NCI-H446 treated with DMSO at 0.1 percent for 48 hours (cell line): Measurements from ENCODE around the gene UXT.
"Not testable (repeated sequence)": the region's sequence is repeated elsewhere in the genome, so short reads cannot be mapped to it uniquely, and the experiment has no call there.

Experiments used
- DNase-seq: peaks from one replicate; lab custom pipeline; 2025; lab: John Stamatoyannopoulos, UW

The UXT gene, protein sequence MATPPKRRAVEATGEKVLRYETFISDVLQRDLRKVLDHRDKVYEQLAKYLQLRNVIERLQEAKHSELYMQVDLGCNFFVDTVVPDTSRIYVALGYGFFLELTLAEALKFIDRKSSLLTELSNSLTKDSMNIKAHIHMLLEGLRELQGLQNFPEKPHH

GRCh38 chrX:47658684-47659420, at the start of gene UXT:
UXT (minus strand) TSS chrX:47659180; CDS start chrX:47658927, 253 bp downstream.
- peak; percentile 91 for DNase-seq

DNA sequence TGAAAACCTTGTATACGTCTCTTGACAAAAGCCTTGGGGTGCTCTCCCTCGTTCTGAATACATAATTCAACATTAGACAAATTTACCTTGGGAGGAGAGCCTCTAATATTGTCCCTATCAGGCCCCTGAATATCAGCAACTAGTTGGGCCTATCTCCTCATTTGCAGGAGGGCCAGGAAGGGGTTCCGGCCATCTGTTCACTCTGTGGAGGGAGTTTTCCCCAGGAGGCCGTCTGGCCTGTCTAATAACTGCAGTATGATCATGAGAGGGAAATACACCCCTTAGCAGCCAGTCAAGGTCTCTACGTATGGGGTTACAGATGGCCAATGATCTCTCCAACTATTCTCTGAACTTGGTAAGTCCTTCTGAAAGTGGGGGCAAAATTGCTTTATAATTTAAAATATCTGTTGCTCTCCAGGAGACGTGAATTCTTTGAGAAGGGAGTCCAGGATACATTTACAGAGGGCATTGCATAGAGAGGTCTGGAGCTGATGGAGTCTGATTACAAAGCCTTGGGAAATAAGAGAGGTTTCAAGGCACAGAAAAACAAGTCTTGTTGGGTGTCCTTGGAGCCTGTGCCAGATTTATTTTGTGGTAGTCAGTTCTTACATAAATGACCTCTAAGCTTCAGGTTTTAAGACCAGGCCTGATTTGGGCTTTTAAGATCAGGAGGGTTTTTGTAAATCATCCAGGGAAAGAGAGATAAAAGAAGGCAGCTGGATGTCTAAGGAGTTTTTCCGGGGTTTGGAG, 48.2 kb upstream of the UXT start:
- no peak for DNase-seq

DNA sequence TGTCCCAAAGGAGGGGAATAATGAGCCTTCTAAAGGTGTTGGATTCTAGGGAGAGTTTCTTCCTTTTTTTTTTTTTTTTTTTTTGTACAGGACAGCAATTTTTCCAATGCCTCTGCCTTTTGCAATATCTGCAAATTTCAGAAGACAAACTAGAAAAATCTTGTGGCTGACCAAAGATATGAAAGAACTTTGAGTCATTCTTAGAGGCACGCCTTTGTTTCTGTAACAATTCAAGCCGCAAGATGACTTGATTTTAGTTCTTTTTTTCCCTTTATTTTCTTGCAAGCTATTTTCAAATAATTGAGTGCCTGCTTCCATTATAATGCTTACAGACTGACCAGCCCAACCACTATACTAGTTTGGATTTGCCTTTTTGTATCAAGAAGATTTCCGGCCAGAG, 47.6 kb upstream of the UXT start:
- no peak for DNase-seq

GRCh38 chrX:47704736-47705135, 45.8 kb upstream of the UXT start:
- DNase-seq: no peak

- DNase-seq: no peak
These were observed 38.2 kb upstream of the UXT start for GRCh38 chrX:47697181-47697580.

DNA sequence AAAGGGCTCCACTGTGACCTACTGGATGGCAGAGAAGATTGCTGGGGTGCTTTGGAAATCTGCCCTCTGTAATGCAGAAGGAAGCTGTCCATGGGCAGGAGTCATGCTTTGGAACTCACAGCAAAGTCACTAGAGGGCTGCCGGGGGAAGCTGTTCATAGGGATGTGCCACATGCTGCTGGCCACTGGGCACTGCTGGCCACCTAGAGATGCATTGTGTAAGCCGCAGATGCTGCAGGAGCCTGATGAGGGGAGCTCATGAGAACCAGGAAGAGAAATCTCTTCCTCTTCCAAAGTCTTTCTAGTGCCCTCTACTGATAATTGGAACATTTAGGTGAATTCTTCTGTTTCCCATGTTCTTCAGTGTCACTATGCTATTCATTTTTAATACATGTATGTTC, 31.2 kb upstream of the UXT start:
- DNase-seq: no peak

GRCh38 chrX:47687263-47687662, 28.3 kb upstream of the UXT start:
- DNase-seq: no peak

DNA sequence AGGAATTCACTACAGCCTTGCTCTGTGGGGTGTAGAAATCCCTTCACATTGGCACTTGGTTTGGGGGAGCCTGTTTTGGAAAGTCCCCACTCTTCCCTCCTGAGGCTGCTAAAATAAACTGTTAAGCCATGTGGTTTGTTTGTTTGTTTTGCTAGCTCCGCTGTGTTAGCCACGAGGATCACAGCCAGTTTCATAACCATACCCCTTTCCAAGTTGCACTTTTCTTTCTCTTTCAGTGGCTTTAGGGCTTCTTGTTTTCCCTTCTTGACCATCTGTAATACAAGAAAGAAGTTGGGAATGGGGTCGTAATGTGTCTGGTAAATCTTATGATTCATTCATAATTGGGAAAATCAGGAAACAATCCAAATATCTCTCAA, 24.8 kb upstream of the UXT start:
- no peak for DNase-seq

DNA sequence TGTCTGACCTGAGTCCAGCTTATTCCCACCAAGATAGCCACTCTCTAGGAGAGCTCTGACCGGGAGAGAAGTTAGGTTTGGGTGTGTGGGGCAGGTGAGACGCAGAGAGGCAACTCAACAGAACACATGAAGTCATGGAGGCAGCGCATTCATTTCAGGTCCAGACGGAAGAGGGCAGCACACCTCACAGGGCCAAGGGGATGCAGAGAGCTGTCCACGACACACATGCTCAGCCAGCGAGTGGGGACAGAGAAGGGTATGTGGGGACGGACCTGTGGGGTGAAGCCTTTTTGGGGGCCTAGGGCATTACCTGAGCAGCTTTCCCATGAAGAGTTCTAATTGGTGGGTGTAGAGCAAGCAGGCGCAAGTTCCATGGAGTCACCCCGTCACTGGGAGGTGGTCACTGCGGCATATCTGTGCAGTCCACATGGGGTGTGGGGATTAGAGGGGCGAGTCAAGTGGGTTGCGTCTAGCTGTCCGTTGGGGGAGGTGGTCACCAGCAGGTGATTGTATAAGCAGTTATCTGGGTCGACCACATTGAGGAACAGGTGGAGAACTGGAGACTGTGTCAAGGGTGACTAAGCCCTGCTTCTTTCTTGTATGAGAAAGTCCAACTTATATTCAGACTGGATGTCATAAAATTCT, 24.3 kb upstream of the UXT start:
- no peak for DNase-seq

GRCh38 chrX:47675959-47676859, 17.2 kb upstream of the UXT start:
- not testable (repeated sequence) for DNase-seq

- DNase-seq: no peak
These were observed 15.8 kb upstream of the UXT start for GRCh38 chrX:47674776-47675175.

DNA sequence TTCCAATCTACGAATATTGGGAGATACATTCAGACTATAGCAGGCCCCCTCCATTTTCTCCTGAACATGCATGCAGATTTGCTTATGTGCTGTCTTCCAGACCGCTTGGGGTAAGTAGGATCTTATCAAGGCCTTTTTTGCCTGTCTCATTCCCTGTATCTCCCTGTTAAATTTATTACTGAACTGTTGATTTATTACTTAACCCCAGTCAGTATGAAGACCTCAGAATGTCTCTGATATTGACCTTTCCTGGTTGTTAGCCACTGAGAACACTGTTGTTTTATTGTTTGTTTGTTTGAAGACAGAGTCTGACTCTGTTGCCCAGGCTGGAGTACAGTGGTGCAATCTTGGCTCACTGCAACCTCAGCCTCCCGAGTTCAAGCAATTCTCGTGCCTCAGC, 6.8 kb upstream of the UXT start:
- not testable (repeated sequence) for DNase-seq

GRCh38 chrX:47664737-47665136, 5.8 kb upstream of the UXT start:
- no peak for DNase-seq

DNA sequence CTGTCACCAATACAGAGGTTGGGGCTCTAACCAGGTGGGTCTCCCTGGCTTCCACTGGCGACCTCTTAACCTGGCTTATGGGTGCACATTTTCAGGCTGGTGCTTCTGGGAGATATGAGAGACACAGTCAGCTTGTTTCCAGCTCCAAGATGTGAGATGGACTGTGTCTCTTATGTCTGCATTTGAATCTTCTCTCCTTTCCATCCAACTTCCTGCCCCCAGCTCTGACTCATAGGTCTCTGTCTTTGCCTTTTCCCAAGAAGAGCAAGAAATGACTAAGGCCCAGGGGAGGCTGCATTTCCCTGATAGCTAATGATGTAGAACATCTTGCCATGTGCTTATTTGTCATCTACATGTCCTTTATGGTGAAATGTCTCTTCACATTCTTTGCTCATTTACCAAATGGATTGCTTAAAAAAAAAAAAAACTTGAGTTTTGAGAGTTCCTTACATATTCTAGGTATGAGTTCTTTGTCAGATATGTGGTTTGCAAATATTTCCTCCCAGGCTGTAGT, 3.2 kb upstream of the UXT start:
- no peak for DNase-seq

- no peak for DNase-seq
These were observed 2.6 kb upstream of the UXT start for GRCh38 chrX:47661539-47661938.

DNA sequence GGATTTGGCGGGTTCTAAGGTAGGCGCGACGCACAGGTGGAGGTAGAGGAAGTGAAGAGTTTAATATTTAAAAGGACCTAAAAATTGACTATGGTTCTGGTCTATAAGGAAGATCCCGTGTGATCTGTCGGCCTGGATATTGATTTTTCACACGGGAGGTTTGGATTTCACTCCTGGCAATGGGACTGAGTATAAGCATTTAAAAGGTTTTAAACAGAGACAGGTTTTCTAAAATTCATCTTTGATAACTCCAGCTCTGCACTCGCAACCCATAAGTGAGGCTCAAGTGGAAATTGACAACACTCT, 394 bp upstream of the UXT start:
- DNase-seq: no peak

DNA sequence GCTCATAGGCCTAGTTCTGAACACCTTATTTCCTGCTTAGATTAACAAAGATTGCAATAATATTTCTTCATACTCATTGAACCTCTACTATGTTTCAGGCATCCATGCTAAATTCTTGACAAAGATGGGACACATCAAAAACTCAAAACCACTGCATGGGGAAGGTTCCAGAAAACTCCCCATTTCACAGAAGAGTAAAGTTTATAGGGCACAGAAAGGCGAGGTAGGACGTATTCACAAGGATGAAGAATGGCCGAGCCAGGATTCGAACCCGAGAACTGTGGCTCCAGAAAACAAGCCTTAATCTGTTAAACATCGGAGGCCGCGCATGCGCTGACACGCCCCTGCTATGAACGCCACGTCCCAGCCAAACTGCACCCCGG, 688 bp downstream of the UXT start:
- no peak for DNase-seq

GRCh38 chrX:47651043-47651905, 7.7 kb downstream of the UXT start:
- no peak for DNase-seq

DNA sequence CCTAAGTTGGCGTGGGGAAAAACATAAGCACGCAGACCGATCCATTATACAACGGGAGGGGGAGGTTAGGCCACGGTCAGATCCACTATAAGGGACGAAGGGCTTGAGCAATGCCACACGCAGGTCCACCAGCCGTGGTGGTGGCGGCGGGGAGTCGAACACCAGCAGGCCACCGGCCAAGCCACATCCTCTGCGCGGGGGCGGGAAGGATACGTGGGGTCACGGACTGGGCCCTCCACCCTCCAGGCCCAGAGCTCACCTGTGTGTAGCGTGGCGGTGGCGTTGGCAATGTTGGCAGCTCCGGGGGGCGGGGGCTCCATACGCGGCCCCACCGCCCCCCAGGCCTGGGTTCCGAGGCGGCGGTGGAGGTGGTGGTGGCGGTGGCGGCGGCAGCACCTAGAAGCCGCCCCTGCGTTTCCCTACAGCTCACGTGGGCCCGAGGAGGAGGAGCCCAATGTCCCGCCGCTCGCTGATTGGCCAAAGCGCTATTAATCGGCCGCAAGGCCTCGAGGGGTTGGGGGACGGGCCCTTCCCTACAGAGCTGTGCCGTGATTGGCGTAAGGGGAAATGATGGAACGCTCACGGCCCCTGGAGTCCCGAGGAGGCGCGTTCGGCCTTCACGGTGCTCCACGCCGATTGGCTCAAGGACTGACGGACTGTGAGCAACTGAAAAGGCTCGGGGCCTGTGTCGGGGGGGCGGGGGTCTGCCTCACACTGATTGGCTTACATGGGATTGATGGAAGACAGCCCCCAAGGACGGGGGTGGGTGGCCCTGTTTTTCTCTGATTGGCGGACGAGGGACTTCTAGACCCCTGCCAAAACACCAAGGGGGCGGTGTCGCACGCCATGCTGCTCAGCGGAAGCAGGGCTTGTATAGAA, 8.6 kb downstream of the UXT start, which contains the start of gene ELK1:
TSS of gene ELK1 (minus strand) at position 400 of the 879 bp plus-strand sequence. CDS start 9,122 bp downstream, outside the sequence.
- DNase-seq: peak; percentile 96

- no peak for DNase-seq
These were observed 9.2 kb downstream of the UXT start for GRCh38 chrX:47649781-47650163.
